ENCODE results near the gene CENPF.

- TF ChIP-seq CTCF (IDR thresholded peaks at IDR 0.05) (no peak), POLR2AphosphoS5 (IDR thresholded peaks at IDR 0.05) (no peak)
Measured at GRCh38 chr1:214583824-214584554, 19.0 kb upstream of the CENPF start.
